Mammary epithelial cell (primary cell): ENCODE measurements around the gene PGGT1B.

Source experiments
- EZH2 ChIP-seq: IDR thresholded peaks from 2 replicates; pipeline ENCODE4 v1.6.1; 2012; ENCODE audit warnings: low read length, inconsistent platforms, borderline replicate concordance
- TF ChIP-seq, protein P1 (sequence below), 2 donors: IDR thresholded peaks in 1 of 2; conservative IDR thresholded peaks in 1 of 2; 2 replicates each; pipeline ENCODE4 v1.5.1; 2011 to 2012; ENCODE audit warnings: inconsistent platforms in 2 of 2, low read length in 2 of 2, mild to moderate bottlenecking in 2 of 2, control low read depth in 1 of 2, low read depth in 1 of 2; ENCODE audit not compliant: insufficient read depth in 1 of 2; ENCODE audit errors: extremely low read depth in 1 of 2

DNA sequence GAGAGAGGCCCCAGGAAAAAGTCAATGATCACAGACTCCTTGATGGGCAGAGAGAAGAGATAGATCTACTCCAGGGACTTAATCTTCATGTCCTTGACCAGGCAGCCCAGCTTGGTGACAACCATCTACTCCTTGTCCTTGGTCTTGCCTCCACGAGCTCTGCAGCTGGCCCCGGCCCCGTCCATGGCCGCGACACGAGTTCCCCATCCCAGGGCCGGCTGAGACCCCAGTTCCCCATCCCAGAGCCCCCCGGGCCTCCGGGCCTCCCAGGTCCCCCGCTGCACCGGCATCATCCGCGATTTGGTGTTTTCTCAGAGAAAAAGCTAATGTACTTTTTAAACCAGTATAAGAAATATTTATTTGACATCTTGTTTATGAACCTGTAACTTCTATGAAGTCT lies 2.5 kb upstream of the PGGT1B start:
- TF ChIP-seq, protein P1, sequence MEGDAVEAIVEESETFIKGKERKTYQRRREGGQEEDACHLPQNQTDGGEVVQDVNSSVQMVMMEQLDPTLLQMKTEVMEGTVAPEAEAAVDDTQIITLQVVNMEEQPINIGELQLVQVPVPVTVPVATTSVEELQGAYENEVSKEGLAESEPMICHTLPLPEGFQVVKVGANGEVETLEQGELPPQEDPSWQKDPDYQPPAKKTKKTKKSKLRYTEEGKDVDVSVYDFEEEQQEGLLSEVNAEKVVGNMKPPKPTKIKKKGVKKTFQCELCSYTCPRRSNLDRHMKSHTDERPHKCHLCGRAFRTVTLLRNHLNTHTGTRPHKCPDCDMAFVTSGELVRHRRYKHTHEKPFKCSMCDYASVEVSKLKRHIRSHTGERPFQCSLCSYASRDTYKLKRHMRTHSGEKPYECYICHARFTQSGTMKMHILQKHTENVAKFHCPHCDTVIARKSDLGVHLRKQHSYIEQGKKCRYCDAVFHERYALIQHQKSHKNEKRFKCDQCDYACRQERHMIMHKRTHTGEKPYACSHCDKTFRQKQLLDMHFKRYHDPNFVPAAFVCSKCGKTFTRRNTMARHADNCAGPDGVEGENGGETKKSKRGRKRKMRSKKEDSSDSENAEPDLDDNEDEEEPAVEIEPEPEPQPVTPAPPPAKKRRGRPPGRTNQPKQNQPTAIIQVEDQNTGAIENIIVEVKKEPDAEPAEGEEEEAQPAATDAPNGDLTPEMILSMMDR (conservative IDR thresholded peaks at IDR 0.05 in 1 of 2, IDR thresholded peaks at IDR 0.05 in 1 of 2; ENCODE audit: extremely low read depth in 1 of 2, insufficient read depth in 1 of 2, low read depth in 1 of 2, low read length in 2 of 2): no peak
- no peak for TF ChIP-seq EZH2
